Naive thymus-derived CD4-positive, alpha-beta T cell (primary cell): ENCODE results near the gene CYTL1. TPM values are rescaled to one million over a fixed set of nuclear protein-coding genes. Genes with fewer than 3 reads are reported as not detected.
"Not testable (repeated sequence)": the region's sequence is repeated elsewhere in the genome, so short reads cannot be mapped to it uniquely, and the experiment has no call there.

Source experiments
- ATAC-seq: fragments of 150-1000 bp; cut with Tn5 transposase; 2 replicates; pipeline ENCODE4 v1.10.0; 2021; ENCODE audit warnings: mild to moderate bottlenecking, moderate library complexity
- CTCF ChIA-PET: fragments of 350-600 bp; sonication (Branson Sonifier 250); formaldehyde crosslinking; loops from one replicate; lab custom pipeline; 2021; ENCODE audit warnings: antibody characterized with exemption; lab: Charles Lee
- POLR2A ChIA-PET: fragments of 350-600 bp; sonication (Branson Sonifier 250); formaldehyde crosslinking; loops from one replicate; lab custom pipeline; 2021; ENCODE audit warnings: antibody characterized with exemption, inconsistent platforms; lab: Charles Lee
- DNase-seq, 9 donors: peaks; one replicate each; pipeline versions ENCODE4 v3.0.0 to v3.0.0-alpha.2; 2020 to 2022; ENCODE audit warnings: mixed read lengths in 1 of 9
- H3K27ac ChIP-seq: one replicate; pipeline ENCODE4 v1.7.0; 2013; ENCODE audit warnings: mild to moderate bottlenecking, low read depth, low read length, moderate library complexity
- H3K27me3 ChIP-seq, 2 donors: one replicate each; pipeline ENCODE4 v1.7.0; 2013; ENCODE audit warnings: low read length in 2 of 2, mild to moderate bottlenecking in 2 of 2, moderate library complexity in 2 of 2; ENCODE audit not compliant: control insufficient read depth in 2 of 2, insufficient read depth in 2 of 2
- H3K36me3 ChIP-seq, 3 experiments: 1 replicate in 2 of 3; 2 replicates in 1 of 3; pipeline ENCODE4 v1.7.0; 2013; ENCODE audit warnings: low read length in 3 of 3, mild to moderate bottlenecking in 3 of 3, moderate library complexity in 1 of 3; ENCODE audit not compliant: insufficient read depth in 3 of 3, control insufficient read depth in 2 of 3
- H3K4me1 ChIP-seq, 2 donors: one replicate each; pipeline ENCODE4 v1.7.0; 2013; ENCODE audit warnings: low read length in 2 of 2, mild to moderate bottlenecking in 2 of 2, moderate library complexity in 1 of 2; ENCODE audit not compliant: control insufficient read depth in 2 of 2, insufficient read depth in 2 of 2
- H3K4me3 ChIP-seq: 2 replicates; pipeline ENCODE4 v1.7.0; 2013; ENCODE audit warnings: mild to moderate bottlenecking, low read length
- H3K9me3 ChIP-seq, 3 experiments: 1 replicate in 2 of 3; 2 replicates in 1 of 3; pipeline ENCODE4 v1.7.0; 2013; ENCODE audit warnings: low read length in 3 of 3; ENCODE audit not compliant: control insufficient read depth in 2 of 3
- H3K27ac Mint-ChIP-seq, 9 donors: one replicate each; pipeline ENCODE4 v1.8.0; 2020 to 2022; ENCODE audit warnings: mixed read lengths in 9 of 9, mild to moderate bottlenecking in 8 of 9, moderate library complexity in 5 of 9, inconsistent platforms in 2 of 9
- H3K27me3 Mint-ChIP-seq, 5 donors: one replicate each; pipeline ENCODE4 v1.8.0; 2021 to 2022; ENCODE audit warnings: mixed read lengths in 5 of 5, mild to moderate bottlenecking in 1 of 5
- H3K36me3 Mint-ChIP-seq, 5 donors: one replicate each; pipeline ENCODE4 v1.8.0; 2020 to 2022; ENCODE audit warnings: mixed read lengths in 5 of 5, mild to moderate bottlenecking in 3 of 5, inconsistent platforms in 1 of 5
- H3K4me1 Mint-ChIP-seq, 7 donors: one replicate each; pipeline ENCODE4 v1.8.0; 2020 to 2022; ENCODE audit warnings: mixed read lengths in 7 of 7, mild to moderate bottlenecking in 3 of 7, inconsistent platforms in 1 of 7
- H3K4me3 Mint-ChIP-seq, 10 donors: one replicate each; pipeline ENCODE4 v1.8.0; 2020 to 2022; ENCODE audit warnings: mild to moderate bottlenecking in 10 of 10, mixed read lengths in 10 of 10, moderate library complexity in 6 of 10, inconsistent platforms in 2 of 10
- H3K9me3 Mint-ChIP-seq, 11 donors: one replicate each; pipeline ENCODE4 v1.8.0; 2020 to 2022; ENCODE audit warnings: mixed read lengths in 11 of 11, mild to moderate bottlenecking in 4 of 11, inconsistent platforms in 1 of 11, moderate library complexity in 1 of 11
- intact Hi-C, 2 donors: fragments of 100-400 bp; cut with micrococcal nuclease; formaldehyde crosslinking; loops; one replicate each; pipeline ENCODE4 v1.15.1; 2023
- polyA plus RNA-seq, 2 donors: library from polyadenylated mRNA; unstranded; fragments of 300-500 nt; fragmentation: Illumina TruSeq; gene quantifications; one replicate each; pipeline ENCODE4 v1.2.3, GENCODE V29; 2021
- total RNA-seq, 6 experiments: library from RNA in 5 of 6; stranded (reverse) in 5 of 6; gene quantifications; 1 replicate in 5 of 6; 2 replicates in 1 of 6; pipeline ENCODE4 v1.2.3 and lab custom pipeline; 2021 to 2026

Gene CYTL1
- total and polyA plus RNA-seq, 7 experiments from 2014 or later: 1.6 TPM; not detected in 6

- Mint-ChIP-seq H3K27me3 (peaks cover 0 to 47% (median 36%) of the 10 kb centered on the region in 5 donors), H3K4me1 (no peaks in the 10 kb centered on the region), H3K9me3 (peaks cover 0 to 5% (median 0%) of the 10 kb centered on the region in 11 donors), H3K27ac (no peak overlapping the region), H3K4me3 (no peak overlapping the region), H3K36me3 (peaks cover 0 to 4% (median 0%) of the 10 kb centered on the region in 5 donors)
- H3K9me3 ChIP-seq: no peaks in the 10 kb centered on the region
- no peaks in the 10 kb centered on the region for H3K4me1 ChIP-seq
- intact Hi-C loops: no loop called here
- no peak overlapping the region for H3K4me3 ChIP-seq
- DNase-seq: no peak
- H3K36me3 ChIP-seq: no peaks in the 10 kb centered on the region
- ATAC-seq: no peak
- no peak overlapping the region for H3K27ac ChIP-seq
- no peaks in the 10 kb centered on the region for H3K27me3 ChIP-seq
- ChIA-PET POLR2A (no interaction called here), CTCF (no interaction called here)
Measured at GRCh38 chr4:5012244-5012898, 6.9 kb downstream of the CYTL1 start.

GRCh38 chr4:5010984-5011383, 8.3 kb downstream of the CYTL1 start:
- no peak overlapping the region for H3K4me3 Mint-ChIP-seq
- no peak overlapping the region for H3K27ac Mint-ChIP-seq
- intact Hi-C loops: no loop called here
- H3K4me1 ChIP-seq: no peaks in the 10 kb centered on the region
- no peaks in the 10 kb centered on the region for H3K27me3 ChIP-seq
- CTCF ChIA-PET: interaction anchor here (0.6 kb wide), 1 partner anchor 237 kb away, joined by 3 read pairs; no protein-coding TSS in a partner anchor
- POLR2A ChIA-PET: no interaction called here
- H3K36me3 Mint-ChIP-seq: peaks cover 0 to 4% (median 0%) of the 10 kb centered on the region in 5 donors
- no peak for DNase-seq
- ATAC-seq: no peak
- H3K9me3 ChIP-seq: no peaks in the 10 kb centered on the region
- no peaks in the 10 kb centered on the region for H3K4me1 Mint-ChIP-seq
- H3K27ac ChIP-seq: no peak overlapping the region
- H3K36me3 ChIP-seq: no peaks in the 10 kb centered on the region
- H3K27me3 Mint-ChIP-seq: peaks cover 0 to 38% (median 22%) of the 10 kb centered on the region in 5 donors
- no peak overlapping the region for H3K4me3 ChIP-seq
- H3K9me3 Mint-ChIP-seq: peaks cover 0 to 4% (median 0%) of the 10 kb centered on the region in 11 donors

- no peaks in the 10 kb centered on the region for H3K4me1 ChIP-seq
- Mint-ChIP-seq H3K4me3 (no peak overlapping the region), H3K4me1 (no peaks in the 10 kb centered on the region), H3K9me3 (peaks cover 0 to 4% (median 0%) of the 10 kb centered on the region in 11 donors), H3K27ac (no peak overlapping the region), H3K36me3 (peaks cover 0 to 4% (median 0%) of the 10 kb centered on the region in 5 donors), H3K27me3 (peaks cover 0 to 37% (median 17%) of the 10 kb centered on the region in 5 donors)
- no peak overlapping the region for H3K4me3 ChIP-seq
- ChIA-PET POLR2A (no interaction called here), CTCF (no interaction called here)
- H3K36me3 ChIP-seq: no peaks in the 10 kb centered on the region
- H3K9me3 ChIP-seq: no peaks in the 10 kb centered on the region
- no peak overlapping the region for H3K27ac ChIP-seq
- DNase-seq (no peak), ATAC-seq (no peak)
- H3K27me3 ChIP-seq: no peaks in the 10 kb centered on the region
- intact Hi-C loops: no loop called here
Measured at GRCh38 chr4:5009796-5010195, 9.5 kb downstream of the CYTL1 start.

GRCh38 chr4:5006932-5007331, 12.3 kb downstream of the CYTL1 start:
- H3K4me1 ChIP-seq, H3K9me3 Mint-ChIP-seq, H3K36me3 ChIP-seq, H3K27ac Mint-ChIP-seq, ATAC-seq, DNase-seq, POLR2A ChIA-PET, H3K4me1 Mint-ChIP-seq, H3K9me3 ChIP-seq, intact Hi-C loops, H3K4me3 ChIP-seq, H3K4me3 Mint-ChIP-seq, H3K36me3 Mint-ChIP-seq, H3K27me3 ChIP-seq, H3K27ac ChIP-seq: not testable (repeated sequence)
- peaks cover 0 to 48% (median 33%) of the 10 kb centered on the region in 5 donors for H3K27me3 Mint-ChIP-seq
- CTCF ChIA-PET: interaction anchor here (0.6 kb wide), 1 partner anchor 610 kb away, joined by 3 read pairs; no protein-coding TSS in a partner anchor

GRCh38 chr4:5004496-5004895, 14.8 kb downstream of the CYTL1 start:
- ChIA-PET POLR2A (no interaction called here), CTCF (no interaction called here)
- Mint-ChIP-seq H3K36me3 (no peaks in the 10 kb centered on the region), H3K27ac (no peak overlapping the region), H3K4me3 (no peak overlapping the region), H3K9me3 (peaks cover 0 to 6% (median 0%) of the 10 kb centered on the region in 11 donors), H3K27me3 (peaks cover 0 to 45% (median 31%) of the 10 kb centered on the region in 5 donors), H3K4me1 (no peaks in the 10 kb centered on the region)
- H3K27ac ChIP-seq: no peak overlapping the region
- H3K4me3 ChIP-seq: no peak overlapping the region
- no peak for ATAC-seq
- no peaks in the 10 kb centered on the region for H3K4me1 ChIP-seq
- intact Hi-C loops: no loop called here
- no peak for DNase-seq
- H3K36me3 ChIP-seq: no peaks in the 10 kb centered on the region
- H3K9me3 ChIP-seq: no peaks in the 10 kb centered on the region
- H3K27me3 ChIP-seq: no peaks in the 10 kb centered on the region

GRCh38 chr4:5003918-5004317, 15.3 kb downstream of the CYTL1 start:
- DNase-seq: no peak
- Histone ChIP-seq H3K4me1 (no peaks in the 10 kb centered on the region), H3K9me3 (no peaks in the 10 kb centered on the region), H3K27ac (no peak overlapping the region), H3K36me3 (no peaks in the 10 kb centered on the region), H3K4me3 (no peak overlapping the region), H3K27me3 (no peaks in the 10 kb centered on the region)
- ChIA-PET POLR2A (no interaction called here), CTCF (no interaction called here)
- ATAC-seq: no peak
- no peaks in the 10 kb centered on the region for H3K4me1 Mint-ChIP-seq
- H3K27ac Mint-ChIP-seq: no peak overlapping the region
- peaks cover 0 to 9% (median 0%) of the 10 kb centered on the region in 11 donors for H3K9me3 Mint-ChIP-seq
- H3K36me3 Mint-ChIP-seq: no peaks in the 10 kb centered on the region
- intact Hi-C loops: no loop called here
- H3K27me3 Mint-ChIP-seq: peaks cover 0 to 42% (median 36%) of the 10 kb centered on the region in 5 donors
- no peak overlapping the region for H3K4me3 Mint-ChIP-seq

GRCh38 chr4:5003372-5003857, 15.8 kb downstream of the CYTL1 start:
- Mint-ChIP-seq H3K36me3 (no peaks in the 10 kb centered on the region), H3K27me3 (peaks cover 0 to 41% (median 36%) of the 10 kb centered on the region in 5 donors), H3K4me3 (no peak overlapping the region), H3K4me1 (no peaks in the 10 kb centered on the region), H3K27ac (no peak overlapping the region), H3K9me3 (peaks cover 0 to 9% (median 0%) of the 10 kb centered on the region in 11 donors)
- Histone ChIP-seq H3K36me3 (no peaks in the 10 kb centered on the region), H3K9me3 (no peaks in the 10 kb centered on the region), H3K4me3 (no peak overlapping the region), H3K27me3 (no peaks in the 10 kb centered on the region), H3K4me1 (no peaks in the 10 kb centered on the region), H3K27ac (no peak overlapping the region)
- intact Hi-C loops: no loop called here
- ChIA-PET CTCF (no interaction called here), POLR2A (no interaction called here)
- DNase-seq: no peak
- no peak for ATAC-seq
